Hair follicle dermal papilla cell (primary cell): ENCODE data around the gene PTGDR. TPM values are rescaled to one million over a fixed set of nuclear protein-coding genes. Genes with fewer than 3 reads are reported as not detected.

Source experiments
- total RNA-seq: library from RNA; depleted of rRNA; stranded (reverse); fragments of >200 nt; gene quantifications from 2 replicates; pipeline ENCODE4 v1.2.3, GENCODE V29; 2012

Gene PTGDR
- total RNA-seq: 0.16 TPM in 1 of 2 replicates, not detected in the other

GRCh38 chr14:52267501-52268278 is at the start of gene PTGDR:
PTGDR (plus strand) TSS chr14:52267698; CDS start chr14:52267815, 117 bp downstream.

GRCh38 chr14:52313903-52314594 is 46.6 kb downstream of the PTGDR start, which contains the start of gene PTGER2:
PTGER2 (plus strand) TSS chr14:52314312; CDS start chr14:52314549, 237 bp downstream.

Other genes starting within 250 kb of the PTGDR start
- 214 and 291 TPM in 2 replicates for gene NID2, start 198.6 kb upstream of the PTGDR start, total RNA-seq
- gene PTGER2, start 46.6 kb downstream of the PTGDR start, total RNA-seq: 0.97 and 1.1 TPM in 2 replicates